ENCODE measurements around the gene TCHP. TPM values are rescaled to one million over a fixed set of nuclear protein-coding genes. Genes with fewer than 3 reads are reported as not detected.

The TCHP gene
- total and polyA plus RNA-seq, 2 of the 13 experiments (the other 11 are each of a cell fraction or from before 2014, with no cell fraction given), result 6.7 to 12.2 TPM

DNA sequence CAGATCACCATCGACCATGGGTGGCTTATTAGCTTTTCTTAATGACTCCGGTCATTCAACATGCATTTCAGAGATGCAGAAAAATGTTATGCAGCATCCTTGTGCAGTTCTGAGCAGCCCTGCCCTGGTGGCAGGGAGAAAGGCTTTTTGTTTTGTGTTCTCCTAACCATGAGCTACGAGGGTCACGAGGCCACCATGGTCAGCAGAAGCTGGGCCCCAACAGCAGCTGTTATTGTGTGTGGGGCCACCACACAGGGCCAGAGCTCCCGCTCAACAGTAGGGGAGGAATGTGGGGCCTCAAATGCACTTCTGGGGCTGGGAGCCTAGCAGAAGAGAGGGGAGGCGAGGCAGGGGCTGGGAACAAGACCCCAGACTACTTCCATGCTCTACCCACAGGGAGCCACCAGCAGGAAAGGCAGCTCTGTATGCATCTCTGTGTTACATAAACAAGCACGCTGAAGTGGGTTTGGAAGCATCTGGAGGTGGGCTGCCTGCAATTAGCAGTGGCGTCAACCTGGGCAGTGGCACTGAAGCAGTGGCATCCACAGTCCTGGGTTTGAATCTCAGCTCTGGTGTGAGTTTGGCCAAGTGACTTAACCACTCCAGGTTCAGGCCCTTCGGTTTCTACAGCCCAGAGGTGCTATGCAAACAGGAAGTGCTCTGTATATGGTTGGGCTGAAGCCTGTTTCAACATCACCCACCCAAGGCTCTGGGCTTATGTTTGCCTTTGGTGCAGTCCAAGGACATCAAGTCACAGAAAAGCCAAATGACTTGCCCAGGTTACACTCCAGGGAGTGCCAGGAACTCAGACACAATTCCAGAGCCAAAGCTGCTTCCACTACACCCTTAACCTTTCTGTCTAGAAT, 36.0 kb upstream of the TCHP start (continued):
- TF ChIP-seq, protein P1, sequence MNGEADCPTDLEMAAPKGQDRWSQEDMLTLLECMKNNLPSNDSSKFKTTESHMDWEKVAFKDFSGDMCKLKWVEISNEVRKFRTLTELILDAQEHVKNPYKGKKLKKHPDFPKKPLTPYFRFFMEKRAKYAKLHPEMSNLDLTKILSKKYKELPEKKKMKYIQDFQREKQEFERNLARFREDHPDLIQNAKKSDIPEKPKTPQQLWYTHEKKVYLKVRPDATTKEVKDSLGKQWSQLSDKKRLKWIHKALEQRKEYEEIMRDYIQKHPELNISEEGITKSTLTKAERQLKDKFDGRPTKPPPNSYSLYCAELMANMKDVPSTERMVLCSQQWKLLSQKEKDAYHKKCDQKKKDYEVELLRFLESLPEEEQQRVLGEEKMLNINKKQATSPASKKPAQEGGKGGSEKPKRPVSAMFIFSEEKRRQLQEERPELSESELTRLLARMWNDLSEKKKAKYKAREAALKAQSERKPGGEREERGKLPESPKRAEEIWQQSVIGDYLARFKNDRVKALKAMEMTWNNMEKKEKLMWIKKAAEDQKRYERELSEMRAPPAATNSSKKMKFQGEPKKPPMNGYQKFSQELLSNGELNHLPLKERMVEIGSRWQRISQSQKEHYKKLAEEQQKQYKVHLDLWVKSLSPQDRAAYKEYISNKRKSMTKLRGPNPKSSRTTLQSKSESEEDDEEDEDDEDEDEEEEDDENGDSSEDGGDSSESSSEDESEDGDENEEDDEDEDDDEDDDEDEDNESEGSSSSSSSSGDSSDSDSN (CRISPR knock-in tag; IDR thresholded peaks at IDR 0.05), result peak; percentile 41; the same call in 1 of the 2 replicates
- TF ChIP-seq SP2 (CRISPR knock-in tag; IDR thresholded peaks at IDR 0.05) (no peak), ZNF891 (CRISPR knock-in tag; IDR thresholded peaks at IDR 0.05) (no peak), ZNF282 (IDR thresholded peaks at IDR 0.05; ENCODE audit: partially characterized antibody) (no peak), ZNF780A (CRISPR knock-in tag; IDR thresholded peaks at IDR 0.05) (peak; percentile 19; the same call in 1 of the 2 replicates), TARDBP (CRISPR knock-in tag; IDR thresholded peaks at IDR 0.05) (peak; percentile 87), ZMYM2 (CRISPR knock-in tag; IDR thresholded peaks at IDR 0.05) (peak; percentile 74), RXRB (CRISPR knock-in tag; IDR thresholded peaks at IDR 0.05; ENCODE audit: borderline replicate concordance) (peak; percentile 85), FOXA1 (IDR thresholded peaks at IDR 0.05) (no peak), FOXA1 (CRISPR knock-in tag; IDR thresholded peaks at IDR 0.05) (peak; percentile 94), CCDC6 (CRISPR knock-in tag; IDR thresholded peaks at IDR 0.05) (0 out of 2 replicates have a peak, but pooled peaks have one; percentile 64), ARNTL (CRISPR knock-in tag; IDR thresholded peaks at IDR 0.05) (no peak; the same call in 1 of the 2 replicates), ZNF777 (CRISPR knock-in tag; IDR thresholded peaks at IDR 0.05) (no peak), SNAPC2 (CRISPR knock-in tag; IDR thresholded peaks at IDR 0.05) (peak; percentile 85; the same call in 1 of the 2 replicates), GATA4 (IDR thresholded peaks at IDR 0.05; ENCODE audit: borderline replicate concordance, low read depth) (0 out of 2 replicates have a peak, but pooled peaks have one; percentile 42), GLI4 (CRISPR knock-in tag; IDR thresholded peaks at IDR 0.05; ENCODE audit: borderline replicate concordance) (peak; percentile 47; the same call in 1 of the 2 replicates), NR2C2 (CRISPR knock-in tag; IDR thresholded peaks at IDR 0.05; ENCODE audit: borderline replicate concordance) (peak; percentile 72), ZBTB1 (CRISPR knock-in tag; IDR thresholded peaks at IDR 0.05; ENCODE audit: borderline replicate concordance) (no peak), POLR2AphosphoS2 (IDR thresholded peaks at IDR 0.05; ENCODE audit: low read depth, low read length) (no peak), ZNF724P (CRISPR knock-in tag; IDR thresholded peaks at IDR 0.05; ENCODE audit: borderline replicate concordance) (no peak; the same call in 1 of the 2 replicates)
- TF ChIP-seq, protein P2, sequence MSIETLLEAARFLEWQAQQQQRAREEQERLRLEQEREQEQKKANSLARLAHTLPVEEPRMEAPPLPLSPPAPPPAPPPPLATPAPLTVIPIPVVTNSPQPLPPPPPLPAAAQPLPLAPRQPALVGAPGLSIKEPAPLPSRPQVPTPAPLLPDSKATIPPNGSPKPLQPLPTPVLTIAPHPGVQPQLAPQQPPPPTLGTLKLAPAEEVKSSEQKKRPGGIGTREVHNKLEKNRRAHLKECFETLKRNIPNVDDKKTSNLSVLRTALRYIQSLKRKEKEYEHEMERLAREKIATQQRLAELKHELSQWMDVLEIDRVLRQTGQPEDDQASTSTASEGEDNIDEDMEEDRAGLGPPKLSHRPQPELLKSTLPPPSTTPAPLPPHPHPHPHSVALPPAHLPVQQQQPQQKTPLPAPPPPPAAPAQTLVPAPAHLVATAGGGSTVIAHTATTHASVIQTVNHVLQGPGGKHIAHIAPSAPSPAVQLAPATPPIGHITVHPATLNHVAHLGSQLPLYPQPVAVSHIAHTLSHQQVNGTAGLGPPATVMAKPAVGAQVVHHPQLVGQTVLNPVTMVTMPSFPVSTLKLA (IDR thresholded peaks at IDR 0.05), result no peak
- TF ChIP-seq, protein P3, sequence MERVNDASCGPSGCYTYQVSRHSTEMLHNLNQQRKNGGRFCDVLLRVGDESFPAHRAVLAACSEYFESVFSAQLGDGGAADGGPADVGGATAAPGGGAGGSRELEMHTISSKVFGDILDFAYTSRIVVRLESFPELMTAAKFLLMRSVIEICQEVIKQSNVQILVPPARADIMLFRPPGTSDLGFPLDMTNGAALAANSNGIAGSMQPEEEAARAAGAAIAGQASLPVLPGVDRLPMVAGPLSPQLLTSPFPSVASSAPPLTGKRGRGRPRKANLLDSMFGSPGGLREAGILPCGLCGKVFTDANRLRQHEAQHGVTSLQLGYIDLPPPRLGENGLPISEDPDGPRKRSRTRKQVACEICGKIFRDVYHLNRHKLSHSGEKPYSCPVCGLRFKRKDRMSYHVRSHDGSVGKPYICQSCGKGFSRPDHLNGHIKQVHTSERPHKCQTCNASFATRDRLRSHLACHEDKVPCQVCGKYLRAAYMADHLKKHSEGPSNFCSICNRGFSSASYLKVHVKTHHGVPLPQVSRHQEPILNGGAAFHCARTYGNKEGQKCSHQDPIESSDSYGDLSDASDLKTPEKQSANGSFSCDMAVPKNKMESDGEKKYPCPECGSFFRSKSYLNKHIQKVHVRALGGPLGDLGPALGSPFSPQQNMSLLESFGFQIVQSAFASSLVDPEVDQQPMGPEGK (CRISPR knock-in tag; IDR thresholded peaks at IDR 0.05), result peak; percentile 47; the same call in 1 of the 2 replicates
- TF ChIP-seq, protein P4, sequence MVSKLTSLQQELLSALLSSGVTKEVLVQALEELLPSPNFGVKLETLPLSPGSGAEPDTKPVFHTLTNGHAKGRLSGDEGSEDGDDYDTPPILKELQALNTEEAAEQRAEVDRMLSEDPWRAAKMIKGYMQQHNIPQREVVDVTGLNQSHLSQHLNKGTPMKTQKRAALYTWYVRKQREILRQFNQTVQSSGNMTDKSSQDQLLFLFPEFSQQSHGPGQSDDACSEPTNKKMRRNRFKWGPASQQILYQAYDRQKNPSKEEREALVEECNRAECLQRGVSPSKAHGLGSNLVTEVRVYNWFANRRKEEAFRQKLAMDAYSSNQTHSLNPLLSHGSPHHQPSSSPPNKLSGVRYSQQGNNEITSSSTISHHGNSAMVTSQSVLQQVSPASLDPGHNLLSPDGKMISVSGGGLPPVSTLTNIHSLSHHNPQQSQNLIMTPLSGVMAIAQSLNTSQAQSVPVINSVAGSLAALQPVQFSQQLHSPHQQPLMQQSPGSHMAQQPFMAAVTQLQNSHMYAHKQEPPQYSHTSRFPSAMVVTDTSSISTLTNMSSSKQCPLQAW (CRISPR knock-in tag; IDR thresholded peaks at IDR 0.05), result peak; percentile 69

Data from HepG2 (cell line).